SHP77 treated with DMSO at 0.1 percent for 48 hours (cell line): ENCODE data around the gene SPTB.

Source experiments
- DNase-seq: peaks from one replicate; lab custom pipeline; 2025; lab: John Stamatoyannopoulos, UW

Gene SPTB

GRCh38 chr14:64709126-64709525 lies 170.6 kb downstream of the SPTB start:
- no peak for DNase-seq

- no peak for DNase-seq
Observed at GRCh38 chr14:64708148-64709004, 171.3 kb downstream of the SPTB start.

GRCh38 chr14:64707661-64708060 lies 172.0 kb downstream of the SPTB start:
- no peak for DNase-seq

GRCh38 chr14:64706593-64707193 lies 173.0 kb downstream of the SPTB start:
- DNase-seq, result no peak

- DNase-seq, result no peak
Observed at GRCh38 chr14:64706119-64706592, 173.6 kb downstream of the SPTB start.

GRCh38 chr14:64705381-64706118 lies 174.2 kb downstream of the SPTB start:
- no peak for DNase-seq

- DNase-seq, result no peak
Observed at GRCh38 chr14:64704743-64705380, 174.8 kb downstream of the SPTB start.

GRCh38 chr14:64704143-64704742 lies 175.5 kb downstream of the SPTB start, which contains the start of gene PLEKHG3:
Gene PLEKHG3 (plus strand): TSS chr14:64704424. CDS start chr14:64727632, 23,208 bp downstream.
- peak; percentile 63 for DNase-seq

GRCh38 chr14:64703395-64704142 lies 176.1 kb downstream of the SPTB start:
- DNase-seq, result no peak

- no peak for DNase-seq
Observed at GRCh38 chr14:64702493-64703394, 177.0 kb downstream of the SPTB start.

GRCh38 chr14:64701660-64702059 lies 178.0 kb downstream of the SPTB start:
- no peak for DNase-seq

GRCh38 chr14:64700894-64701293 lies 178.8 kb downstream of the SPTB start:
- DNase-seq, result no peak

- DNase-seq, result no peak
Observed at GRCh38 chr14:64700290-64700689, 179.4 kb downstream of the SPTB start.

- DNase-seq, result no peak
Observed at GRCh38 chr14:64698903-64699302, 180.8 kb downstream of the SPTB start.

GRCh38 chr14:64696355-64696857 lies 183.3 kb downstream of the SPTB start:
- no peak for DNase-seq
